GM12872 (cell line): ENCODE measurements around the gene CNNM2.

Experiments used
- CTCF ChIP-seq: IDR thresholded peaks from 3 replicates; pipeline ENCODE4 v1.5.1; 2011; ENCODE audit warnings: low read depth, mild to moderate bottlenecking, low read length, moderate library complexity; ENCODE audit not compliant: insufficient read depth

Gene CNNM2

GRCh38 chr10:103062854-103063590, 144.9 kb downstream of the CNNM2 start:
- TF ChIP-seq CTCF, result no peak

- TF ChIP-seq CTCF, result no peak
These were observed 146.9 kb downstream of the CNNM2 start for GRCh38 chr10:103064956-103065355.

GRCh38 chr10:103066141-103067098, 148.3 kb downstream of the CNNM2 start:
- TF ChIP-seq CTCF, result no peak

GRCh38 chr10:103067484-103067883, 149.4 kb downstream of the CNNM2 start:
- TF ChIP-seq CTCF, result no peak

GRCh38 chr10:103067956-103068355, 149.9 kb downstream of the CNNM2 start:
- TF ChIP-seq CTCF, result no peak

GRCh38 chr10:103069453-103070331, 151.6 kb downstream of the CNNM2 start:
- TF ChIP-seq CTCF, result peak; percentile 75
